Esophagus muscularis mucosa (tissue), 4 donors: ENCODE results near the gene TPD52L1.

Experiments used
- EP300 ChIP-seq: sonication (generic); formaldehyde crosslinking; IDR thresholded peaks from one replicate; pipeline ENCODE4 v1.6.1; 2017; ENCODE audit warnings: antibody characterized with exemption
- POLR2A ChIP-seq: fragments of 450-650 bp; IDR thresholded peaks from one replicate; pipeline ENCODE4 v1.6.1; 2017; ENCODE audit warnings: antibody characterized with exemption, moderate library complexity, mild to moderate bottlenecking, low read depth
- POLR2AphosphoS5 ChIP-seq, 2 donors: sonication (generic); formaldehyde crosslinking; IDR thresholded peaks; one replicate each; pipeline ENCODE4 v1.6.1; 2017; ENCODE audit warnings: antibody characterized with exemption in 2 of 2
- TF ChIP-seq, protein P1 (sequence below), 3 experiments: fragments of 200-600 bp in 2 of 3; fragments of 450-650 bp in 1 of 3; sonication (generic) in 2 of 3; IDR thresholded peaks; one replicate each; pipeline ENCODE4 v1.5.1; 2017 to 2019; ENCODE audit warnings: antibody characterized with exemption in 3 of 3, mild to moderate bottlenecking in 2 of 3, moderate library complexity in 1 of 3

DNA sequence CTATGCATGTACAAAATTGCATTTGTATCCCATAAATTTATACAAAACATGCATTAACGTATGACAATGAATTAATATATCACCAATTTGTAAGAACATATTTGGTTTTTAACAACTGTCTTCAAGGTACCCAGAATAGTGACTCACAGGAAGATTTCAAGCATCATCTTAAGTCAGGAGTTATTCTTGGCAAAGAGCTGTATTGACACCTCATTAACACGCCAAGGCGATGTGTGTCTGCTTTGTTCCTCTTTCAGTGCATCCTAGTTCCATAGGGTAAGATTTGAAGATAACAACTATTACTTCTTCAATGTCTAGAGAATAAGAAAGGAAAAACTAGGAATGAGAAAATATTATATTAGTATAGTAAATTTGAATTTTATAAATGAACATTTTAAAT lies 35.8 kb upstream of the TPD52L1 start:
- TF ChIP-seq, protein P1, sequence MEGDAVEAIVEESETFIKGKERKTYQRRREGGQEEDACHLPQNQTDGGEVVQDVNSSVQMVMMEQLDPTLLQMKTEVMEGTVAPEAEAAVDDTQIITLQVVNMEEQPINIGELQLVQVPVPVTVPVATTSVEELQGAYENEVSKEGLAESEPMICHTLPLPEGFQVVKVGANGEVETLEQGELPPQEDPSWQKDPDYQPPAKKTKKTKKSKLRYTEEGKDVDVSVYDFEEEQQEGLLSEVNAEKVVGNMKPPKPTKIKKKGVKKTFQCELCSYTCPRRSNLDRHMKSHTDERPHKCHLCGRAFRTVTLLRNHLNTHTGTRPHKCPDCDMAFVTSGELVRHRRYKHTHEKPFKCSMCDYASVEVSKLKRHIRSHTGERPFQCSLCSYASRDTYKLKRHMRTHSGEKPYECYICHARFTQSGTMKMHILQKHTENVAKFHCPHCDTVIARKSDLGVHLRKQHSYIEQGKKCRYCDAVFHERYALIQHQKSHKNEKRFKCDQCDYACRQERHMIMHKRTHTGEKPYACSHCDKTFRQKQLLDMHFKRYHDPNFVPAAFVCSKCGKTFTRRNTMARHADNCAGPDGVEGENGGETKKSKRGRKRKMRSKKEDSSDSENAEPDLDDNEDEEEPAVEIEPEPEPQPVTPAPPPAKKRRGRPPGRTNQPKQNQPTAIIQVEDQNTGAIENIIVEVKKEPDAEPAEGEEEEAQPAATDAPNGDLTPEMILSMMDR (IDR thresholded peaks at IDR 0.05) = no peak
- no peak for TF ChIP-seq EP300
- no peak for TF ChIP-seq POLR2A
- no peak for TF ChIP-seq POLR2AphosphoS5 (IDR thresholded peaks at IDR 0.05)
